Astrocyte (in vitro differentiated cells and primary cell): Measurements from ENCODE around the gene PNPT1. TPM values are rescaled to one million over a fixed set of nuclear protein-coding genes. Genes with fewer than 3 reads are reported as not detected.
"Not testable (repeated sequence)": the region's sequence is repeated elsewhere in the genome, so short reads cannot be mapped to it uniquely, and the experiment has no call there.

Source experiments
- DNase-seq: peaks from one replicate; pipeline ENCODE4 v3.0.0-alpha.2; 2010; ENCODE audit warnings: low read depth
- FAIRE-seq: peaks from 2 replicates; lab custom pipeline; 2011; peaks lifted over from hg19 to GRCh38; lab: Jason Lieb, UNC
- H2AFZ ChIP-seq: 2 replicates; pipeline ENCODE4 v1.6.0; 2012; ENCODE audit warnings: low read depth, low read length, inconsistent platforms
- H3K27ac ChIP-seq: 2 replicates; pipeline ENCODE4 v1.5.1; 2011; ENCODE audit warnings: low read depth, low read length, inconsistent platforms
- H3K27me3 ChIP-seq: 2 replicates; pipeline ENCODE4 v1.6.0; 2011; ENCODE audit warnings: low read length, inconsistent platforms; ENCODE audit not compliant: insufficient read depth
- H3K36me3 ChIP-seq: 2 replicates; pipeline ENCODE4 v1.5.1; 2011; ENCODE audit warnings: low read length, inconsistent platforms; ENCODE audit not compliant: insufficient read depth
- H3K4me1 ChIP-seq: 2 replicates; pipeline ENCODE4 v1.5.1; 2011; ENCODE audit warnings: low read length, inconsistent platforms; ENCODE audit not compliant: insufficient read depth
- H3K4me2 ChIP-seq: 2 replicates; pipeline ENCODE4 v1.6.0; 2012; ENCODE audit warnings: low read length, inconsistent platforms
- H3K4me3 ChIP-seq: 2 replicates; pipeline ENCODE4 v1.5.1; 2011; ENCODE audit warnings: low read depth, mild to moderate bottlenecking, low read length, inconsistent platforms; ENCODE audit not compliant: insufficient read depth
- H3K79me2 ChIP-seq: 2 replicates; pipeline ENCODE4 v1.6.0; 2012; ENCODE audit warnings: mild to moderate bottlenecking, low read length, inconsistent platforms; ENCODE audit not compliant: insufficient read depth
- H3K9ac ChIP-seq: 2 replicates; pipeline ENCODE4 v1.6.0; 2012; ENCODE audit warnings: mild to moderate bottlenecking, low read length, inconsistent platforms
- H3K9me3 ChIP-seq: 2 replicates; pipeline ENCODE4 v1.5.1; 2012; ENCODE audit warnings: low read depth, mild to moderate bottlenecking, low read length, inconsistent platforms; ENCODE audit not compliant: insufficient read depth
- H4K20me1 ChIP-seq: 2 replicates; pipeline ENCODE4 v1.6.0; 2012; ENCODE audit warnings: low read length, inconsistent platforms; ENCODE audit not compliant: insufficient read depth
- H3K27ac Mint-ChIP-seq: one replicate; pipeline ENCODE4 v1.8.0; 2021; ENCODE audit warnings: mild to moderate bottlenecking, mixed read lengths; ENCODE audit not compliant: unreplicated experiment
- H3K27me3 Mint-ChIP-seq: one replicate; pipeline ENCODE4 v1.8.0; 2021; ENCODE audit warnings: low read depth, mixed read lengths; ENCODE audit not compliant: unreplicated experiment
- H3K36me3 Mint-ChIP-seq: one replicate; pipeline ENCODE4 v1.8.0; 2021; ENCODE audit warnings: low read depth, mixed read lengths; ENCODE audit not compliant: unreplicated experiment
- H3K4me1 Mint-ChIP-seq: one replicate; pipeline ENCODE4 v1.8.0; 2021; ENCODE audit warnings: low read depth, mixed read lengths; ENCODE audit not compliant: unreplicated experiment
- H3K4me3 Mint-ChIP-seq: one replicate; pipeline ENCODE4 v1.8.0; 2021; ENCODE audit warnings: mild to moderate bottlenecking, moderate library complexity, mixed read lengths; ENCODE audit not compliant: unreplicated experiment
- H3K9me3 Mint-ChIP-seq: one replicate; pipeline ENCODE4 v1.8.0; 2021; ENCODE audit warnings: mild to moderate bottlenecking, mixed read lengths; ENCODE audit not compliant: unreplicated experiment
- CTCF ChIP-seq: IDR thresholded peaks from 2 replicates; pipeline ENCODE4 v1.5.1; 2011; ENCODE audit warnings: low read depth, mild to moderate bottlenecking, inconsistent platforms, low read length, moderate library complexity; ENCODE audit not compliant: insufficient read depth
- EZH2 ChIP-seq: IDR thresholded peaks from 2 replicates; pipeline ENCODE4 v1.6.1; 2012; ENCODE audit warnings: mild to moderate bottlenecking, low read length, inconsistent platforms; ENCODE audit not compliant: insufficient read depth
- total RNA-seq: library from RNA; stranded (reverse); gene quantifications from 2 replicates; pipeline ENCODE4 v1.2.1, GENCODE V29; 2021

PNPT1 gene
- total RNA-seq, 1 donor from 2014 or later, result 45.7 TPM

GRCh38 chr2:55719852-55720251, 26.2 kb upstream of the PNPT1 start:
- no peak overlapping the region for H3K27ac Mint-ChIP-seq
- H3K79me2 ChIP-seq, result no peaks in the 10 kb centered on the region
- H3K4me2 ChIP-seq, result no peak overlapping the region
- no peaks in the 10 kb centered on the region for H3K27me3 Mint-ChIP-seq
- TF ChIP-seq CTCF (no peak), EZH2 (no peak)
- no peak overlapping the region for H3K4me3 Mint-ChIP-seq
- H3K36me3 ChIP-seq, result no peaks in the 10 kb centered on the region
- FAIRE-seq (no peak), DNase-seq (no peak)
- no peaks in the 10 kb centered on the region for H3K36me3 Mint-ChIP-seq
- no peaks in the 10 kb centered on the region for H3K27me3 ChIP-seq
- H3K4me3 ChIP-seq, result no peak overlapping the region
- no peaks in the 10 kb centered on the region for H4K20me1 ChIP-seq
- no peaks in the 10 kb centered on the region for H3K9me3 ChIP-seq
- no peak overlapping the region for H3K9ac ChIP-seq
- no peaks in the 10 kb centered on the region for H3K9me3 Mint-ChIP-seq
- no peak overlapping the region for H2AFZ ChIP-seq
- no peaks in the 10 kb centered on the region for H3K4me1 ChIP-seq
- peaks cover 5% of the 10 kb centered on the region for H3K4me1 Mint-ChIP-seq
- no peak overlapping the region for H3K27ac ChIP-seq

- H3K27me3 ChIP-seq, result no peaks in the 10 kb centered on the region
- Mint-ChIP-seq H3K9me3 (no peaks in the 10 kb centered on the region), H3K27ac (no peak overlapping the region), H3K4me1 (peaks cover 5% of the 10 kb centered on the region), H3K36me3 (no peaks in the 10 kb centered on the region), H3K27me3 (no peaks in the 10 kb centered on the region), H3K4me3 (no peak overlapping the region)
- H4K20me1 ChIP-seq, result no peaks in the 10 kb centered on the region
- H3K9ac ChIP-seq, result no peak overlapping the region
- peak; percentile 40 for DNase-seq
- H3K9me3 ChIP-seq, result no peaks in the 10 kb centered on the region
- TF ChIP-seq EZH2 (no peak), CTCF (peak; percentile 90)
- no peak overlapping the region for H3K4me2 ChIP-seq
- FAIRE-seq, result peak; percentile 75
- no peak overlapping the region for H3K27ac ChIP-seq
- peak overlapping the region; percentile 65 for H2AFZ ChIP-seq
- H3K79me2 ChIP-seq, result no peaks in the 10 kb centered on the region
- no peaks in the 10 kb centered on the region for H3K36me3 ChIP-seq
- H3K4me1 ChIP-seq, result no peaks in the 10 kb centered on the region
- no peak overlapping the region for H3K4me3 ChIP-seq
Measured at GRCh38 chr2:55718165-55719008, 24.7 kb upstream of the PNPT1 start.

GRCh38 chr2:55715626-55716025, 22.0 kb upstream of the PNPT1 start:
- Histone ChIP-seq H4K20me1 (no peaks in the 10 kb centered on the region), H3K4me3 (no peak overlapping the region), H3K79me2 (no peaks in the 10 kb centered on the region), H3K27ac (no peak overlapping the region), H3K4me2 (no peak overlapping the region), H3K9me3 (no peaks in the 10 kb centered on the region), H3K9ac (no peak overlapping the region), H3K27me3 (no peaks in the 10 kb centered on the region), H3K36me3 (no peaks in the 10 kb centered on the region), H3K4me1 (no peaks in the 10 kb centered on the region), H2AFZ (no peak overlapping the region)
- FAIRE-seq (no peak), DNase-seq (no peak)
- TF ChIP-seq CTCF, result no peak
- no peak for TF ChIP-seq EZH2
- H3K36me3 Mint-ChIP-seq, result no peaks in the 10 kb centered on the region
- H3K4me3 Mint-ChIP-seq, result no peak overlapping the region
- H3K4me1 Mint-ChIP-seq, result peaks cover 10% of the 10 kb centered on the region
- no peak overlapping the region for H3K27ac Mint-ChIP-seq
- no peaks in the 10 kb centered on the region for H3K9me3 Mint-ChIP-seq
- no peaks in the 10 kb centered on the region for H3K27me3 Mint-ChIP-seq

GRCh38 chr2:55715178-55715577, 21.5 kb upstream of the PNPT1 start:
- not testable (repeated sequence) for H3K79me2 ChIP-seq, H3K4me2 ChIP-seq, H4K20me1 ChIP-seq, FAIRE-seq, H3K9me3 Mint-ChIP-seq, DNase-seq, H3K4me1 ChIP-seq, H3K27me3 ChIP-seq, H3K27ac ChIP-seq, H3K9me3 ChIP-seq, H2AFZ ChIP-seq, H3K9ac ChIP-seq, H3K4me1 Mint-ChIP-seq, H3K36me3 Mint-ChIP-seq, H3K27ac Mint-ChIP-seq, H3K4me3 Mint-ChIP-seq, H3K27me3 Mint-ChIP-seq, H3K4me3 ChIP-seq, H3K36me3 ChIP-seq
